Vagina (tissue), 2 donors: ENCODE results near the gene SPATA9.

Source experiments
- POLR2A ChIP-seq, 2 donors: fragments of 450-650 bp; IDR thresholded peaks; one replicate each; pipeline ENCODE4 v1.6.1; 2017; ENCODE audit warnings: antibody characterized with exemption in 2 of 2, mild to moderate bottlenecking in 2 of 2, moderate library complexity in 2 of 2
- TF ChIP-seq, protein P1 (sequence below), 3 experiments: fragments of 450-650 bp in 2 of 3; fragments of 200-600 bp in 1 of 3; sonication (generic) in 1 of 3; IDR thresholded peaks; one replicate each; pipeline ENCODE4 v1.5.1; 2017 to 2019; ENCODE audit warnings: antibody characterized with exemption in 3 of 3, mild to moderate bottlenecking in 2 of 3, moderate library complexity in 2 of 3

DNA sequence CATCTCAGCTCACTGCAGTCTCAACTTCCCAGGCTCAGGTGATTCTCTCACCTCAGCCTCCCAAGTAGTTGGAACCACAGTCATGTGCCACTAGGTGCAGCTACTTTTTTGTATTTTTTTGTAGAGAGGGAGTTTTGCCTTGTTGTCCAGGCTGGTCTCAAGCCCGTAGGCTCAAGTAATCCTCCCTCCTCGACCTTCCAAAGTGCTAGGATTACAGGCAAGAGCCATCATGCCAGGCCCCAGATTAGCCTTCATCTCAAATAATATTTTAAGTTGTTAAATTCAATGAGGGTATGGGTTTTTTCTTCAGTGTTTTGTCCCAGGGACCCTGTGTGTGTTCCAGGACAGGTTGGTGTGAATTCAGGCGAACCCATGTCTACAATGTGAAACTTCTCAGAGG, 48.7 kb downstream of the SPATA9 start:
- TF ChIP-seq, protein P1, sequence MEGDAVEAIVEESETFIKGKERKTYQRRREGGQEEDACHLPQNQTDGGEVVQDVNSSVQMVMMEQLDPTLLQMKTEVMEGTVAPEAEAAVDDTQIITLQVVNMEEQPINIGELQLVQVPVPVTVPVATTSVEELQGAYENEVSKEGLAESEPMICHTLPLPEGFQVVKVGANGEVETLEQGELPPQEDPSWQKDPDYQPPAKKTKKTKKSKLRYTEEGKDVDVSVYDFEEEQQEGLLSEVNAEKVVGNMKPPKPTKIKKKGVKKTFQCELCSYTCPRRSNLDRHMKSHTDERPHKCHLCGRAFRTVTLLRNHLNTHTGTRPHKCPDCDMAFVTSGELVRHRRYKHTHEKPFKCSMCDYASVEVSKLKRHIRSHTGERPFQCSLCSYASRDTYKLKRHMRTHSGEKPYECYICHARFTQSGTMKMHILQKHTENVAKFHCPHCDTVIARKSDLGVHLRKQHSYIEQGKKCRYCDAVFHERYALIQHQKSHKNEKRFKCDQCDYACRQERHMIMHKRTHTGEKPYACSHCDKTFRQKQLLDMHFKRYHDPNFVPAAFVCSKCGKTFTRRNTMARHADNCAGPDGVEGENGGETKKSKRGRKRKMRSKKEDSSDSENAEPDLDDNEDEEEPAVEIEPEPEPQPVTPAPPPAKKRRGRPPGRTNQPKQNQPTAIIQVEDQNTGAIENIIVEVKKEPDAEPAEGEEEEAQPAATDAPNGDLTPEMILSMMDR (IDR thresholded peaks at IDR 0.05) = no peak
- TF ChIP-seq POLR2A (IDR thresholded peaks at IDR 0.05) = no peak
